ENCODE data around the gene TFF3.

TFF3 gene

GRCh38 chr21:42276526-42277154 lies 38.6 kb downstream of the TFF3 start:
- no peak for TF ChIP-seq POLR2A (IDR thresholded peaks at IDR 0.05; ENCODE audit: extremely low read depth, insufficient read length)
- no peak for TF ChIP-seq MAX (IDR thresholded peaks at IDR 0.05; ENCODE audit: low read depth, low read length)
- TF ChIP-seq CTCF (IDR thresholded peaks at IDR 0.05; ENCODE audit: low read depth, low read length): no peak
- TF ChIP-seq MYC (IDR thresholded peaks at IDR 0.05; ENCODE audit: low read depth, low read length): no peak
- no peak for DNase-seq (ENCODE audit: low read depth)
- H3K4me3 ChIP-seq (ENCODE audit: low read depth, low read length): no peak overlapping the region

GRCh38 chr21:42276076-42276475 lies 39.1 kb downstream of the TFF3 start:
- DNase-seq (ENCODE audit: low read depth): no peak
- TF ChIP-seq MAX (IDR thresholded peaks at IDR 0.05; ENCODE audit: low read depth, low read length) (no peak), CTCF (IDR thresholded peaks at IDR 0.05; ENCODE audit: low read depth, low read length) (no peak), POLR2A (IDR thresholded peaks at IDR 0.05; ENCODE audit: extremely low read depth, insufficient read length) (no peak), MYC (IDR thresholded peaks at IDR 0.05; ENCODE audit: low read depth, low read length) (no peak)
- H3K4me3 ChIP-seq (ENCODE audit: low read depth, low read length): no peak overlapping the region

GRCh38 chr21:42272984-42273600 lies 42.1 kb downstream of the TFF3 start:
- no peak for DNase-seq (ENCODE audit: low read depth)
- H3K4me3 ChIP-seq (ENCODE audit: low read depth, low read length): no peak overlapping the region
- TF ChIP-seq MAX (IDR thresholded peaks at IDR 0.05; ENCODE audit: low read depth, low read length): no peak

- TF ChIP-seq MYC (IDR thresholded peaks at IDR 0.05; ENCODE audit: low read depth, low read length): no peak
- no peak for TF ChIP-seq POLR2A (IDR thresholded peaks at IDR 0.05; ENCODE audit: extremely low read depth, insufficient read length)
- no peak for TF ChIP-seq MAX (IDR thresholded peaks at IDR 0.05; ENCODE audit: low read depth, low read length)
- TF ChIP-seq CTCF (IDR thresholded peaks at IDR 0.05; ENCODE audit: low read depth, low read length): no peak
- DNase-seq (ENCODE audit: low read depth): no peak
- H3K4me3 ChIP-seq (ENCODE audit: low read depth, low read length): no peak overlapping the region
Measured at GRCh38 chr21:42272109-42272962, 42.9 kb downstream of the TFF3 start.

GRCh38 chr21:42271065-42271464 lies 44.1 kb downstream of the TFF3 start:
- DNase-seq (ENCODE audit: low read depth): no peak
- H3K4me3 ChIP-seq (ENCODE audit: low read depth, low read length): no peak overlapping the region
- TF ChIP-seq POLR2A (IDR thresholded peaks at IDR 0.05; ENCODE audit: extremely low read depth, insufficient read length): no peak
- no peak for TF ChIP-seq MYC (IDR thresholded peaks at IDR 0.05; ENCODE audit: low read depth, low read length)
- no peak for TF ChIP-seq CTCF (IDR thresholded peaks at IDR 0.05; ENCODE audit: low read depth, low read length)
- no peak for TF ChIP-seq MAX (IDR thresholded peaks at IDR 0.05; ENCODE audit: low read depth, low read length)

GRCh38 chr21:42269386-42269785 lies 45.8 kb downstream of the TFF3 start:
- H3K4me3 ChIP-seq (ENCODE audit: low read depth, low read length): no peak overlapping the region
- no peak for TF ChIP-seq MAX (IDR thresholded peaks at IDR 0.05; ENCODE audit: low read depth, low read length)
- no peak for TF ChIP-seq POLR2A (IDR thresholded peaks at IDR 0.05; ENCODE audit: extremely low read depth, insufficient read length)
- TF ChIP-seq CTCF (IDR thresholded peaks at IDR 0.05; ENCODE audit: low read depth, low read length): no peak
- TF ChIP-seq MYC (IDR thresholded peaks at IDR 0.05; ENCODE audit: low read depth, low read length): no peak
- DNase-seq (ENCODE audit: low read depth): peak; percentile 52
